RWPE1 (cell line): Measurements from ENCODE around the gene SLC24A3.

Experiments
- CTCF ChIA-PET: fragments of 350-600 bp; sonication (Branson Sonifier 250); formaldehyde crosslinking; extraction: SDS; loops from one replicate; lab custom pipeline; 2021; lab: Yijun Ruan, JAX
- POLR2A ChIA-PET: fragments of 400-600 bp; formaldehyde crosslinking; extraction: SDS; loops from one replicate; lab custom pipeline; 2020; ENCODE audit warnings: antibody characterized with exemption; ENCODE audit not compliant: low non-redundant PET; lab: Yijun Ruan, JAX
- DNase-seq: peaks from one replicate; pipeline ENCODE4 v3.0.0; 2012; ENCODE audit warnings: low spot score
- H3K27ac ChIP-seq: fragments of 450-650 bp; 2 replicates; pipeline ENCODE4 v1.5.1; 2017
- TF ChIP-seq, protein P1 (sequence below): fragments of 450-650 bp; conservative IDR thresholded peaks from 2 replicates; pipeline ENCODE4 v1.5.1; 2017; ENCODE audit warnings: low read depth, mild to moderate bottlenecking

Gene SLC24A3

DNA sequence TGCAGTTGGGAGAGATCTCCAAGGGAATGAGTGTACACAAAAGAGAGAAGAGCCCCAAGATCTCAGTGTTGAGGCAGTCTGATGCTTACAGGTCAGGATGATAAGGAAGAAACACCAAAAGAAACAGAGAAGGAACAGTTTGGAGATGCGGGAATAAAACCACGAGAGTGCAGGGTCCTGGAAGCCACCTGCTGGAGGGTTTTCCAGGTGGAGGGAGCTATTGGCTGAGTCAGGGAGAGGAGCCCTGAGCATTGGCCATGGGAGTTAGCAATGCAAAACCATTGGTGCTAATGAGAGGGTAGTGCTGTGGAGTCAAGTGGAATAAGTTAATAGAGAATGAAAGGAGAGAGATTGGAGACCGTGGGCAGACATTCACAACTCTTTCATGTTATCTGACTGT, 506.4 kb downstream of the SLC24A3 start:
- TF ChIP-seq, protein P1, sequence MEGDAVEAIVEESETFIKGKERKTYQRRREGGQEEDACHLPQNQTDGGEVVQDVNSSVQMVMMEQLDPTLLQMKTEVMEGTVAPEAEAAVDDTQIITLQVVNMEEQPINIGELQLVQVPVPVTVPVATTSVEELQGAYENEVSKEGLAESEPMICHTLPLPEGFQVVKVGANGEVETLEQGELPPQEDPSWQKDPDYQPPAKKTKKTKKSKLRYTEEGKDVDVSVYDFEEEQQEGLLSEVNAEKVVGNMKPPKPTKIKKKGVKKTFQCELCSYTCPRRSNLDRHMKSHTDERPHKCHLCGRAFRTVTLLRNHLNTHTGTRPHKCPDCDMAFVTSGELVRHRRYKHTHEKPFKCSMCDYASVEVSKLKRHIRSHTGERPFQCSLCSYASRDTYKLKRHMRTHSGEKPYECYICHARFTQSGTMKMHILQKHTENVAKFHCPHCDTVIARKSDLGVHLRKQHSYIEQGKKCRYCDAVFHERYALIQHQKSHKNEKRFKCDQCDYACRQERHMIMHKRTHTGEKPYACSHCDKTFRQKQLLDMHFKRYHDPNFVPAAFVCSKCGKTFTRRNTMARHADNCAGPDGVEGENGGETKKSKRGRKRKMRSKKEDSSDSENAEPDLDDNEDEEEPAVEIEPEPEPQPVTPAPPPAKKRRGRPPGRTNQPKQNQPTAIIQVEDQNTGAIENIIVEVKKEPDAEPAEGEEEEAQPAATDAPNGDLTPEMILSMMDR, result no peak
- DNase-seq, result no peak
- ChIA-PET POLR2A (no interaction called here), CTCF (no interaction called here)
- no peak overlapping the region for H3K27ac ChIP-seq

DNA sequence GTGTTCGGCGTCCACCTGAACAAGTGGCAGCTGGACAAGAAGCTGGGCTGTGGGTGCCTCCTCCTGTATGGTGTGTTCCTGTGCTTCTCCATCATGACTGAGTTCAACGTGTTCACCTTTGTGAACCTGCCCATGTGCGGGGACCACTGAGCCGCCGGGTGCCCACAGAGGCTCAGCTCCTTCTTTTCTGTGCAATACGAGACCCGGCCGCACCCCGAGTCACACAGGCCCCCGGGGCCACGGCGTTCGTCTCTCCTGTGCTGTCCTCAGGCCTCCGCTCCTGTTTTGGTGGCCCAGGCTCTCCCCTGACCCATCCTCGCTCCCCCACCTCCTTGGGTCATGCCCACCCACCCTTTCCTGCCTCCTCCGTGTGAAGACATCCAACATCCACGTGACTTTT, 508.5 kb downstream of the SLC24A3 start:
- CTCF ChIA-PET, result no interaction called here
- no peak overlapping the region for H3K27ac ChIP-seq
- TF ChIP-seq, protein P1, result no peak
- DNase-seq, result no peak
- POLR2A ChIA-PET, result no interaction called here

DNA sequence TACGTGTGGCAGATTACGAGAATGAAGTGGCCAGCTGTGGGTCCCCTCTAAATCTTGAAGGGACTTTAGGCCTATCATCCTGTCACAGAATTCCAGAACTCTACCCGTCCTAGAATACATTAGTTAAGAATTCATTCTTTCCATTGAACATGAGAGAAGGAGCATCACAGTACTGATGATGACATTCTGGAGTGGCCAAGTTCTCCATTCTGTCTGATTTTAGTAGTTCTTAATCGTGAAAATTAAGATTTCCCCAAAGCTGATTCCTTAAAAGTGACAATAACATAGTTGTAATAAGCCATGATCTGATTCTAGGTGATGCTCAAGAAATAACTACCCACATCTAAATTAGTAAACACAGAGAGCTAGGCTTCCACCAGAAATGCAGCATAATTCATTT, 510.6 kb downstream of the SLC24A3 start:
- no peak for DNase-seq
- ChIA-PET CTCF (no interaction called here), POLR2A (no interaction called here)
- no peak overlapping the region for H3K27ac ChIP-seq
- TF ChIP-seq, protein P1, result no peak

DNA sequence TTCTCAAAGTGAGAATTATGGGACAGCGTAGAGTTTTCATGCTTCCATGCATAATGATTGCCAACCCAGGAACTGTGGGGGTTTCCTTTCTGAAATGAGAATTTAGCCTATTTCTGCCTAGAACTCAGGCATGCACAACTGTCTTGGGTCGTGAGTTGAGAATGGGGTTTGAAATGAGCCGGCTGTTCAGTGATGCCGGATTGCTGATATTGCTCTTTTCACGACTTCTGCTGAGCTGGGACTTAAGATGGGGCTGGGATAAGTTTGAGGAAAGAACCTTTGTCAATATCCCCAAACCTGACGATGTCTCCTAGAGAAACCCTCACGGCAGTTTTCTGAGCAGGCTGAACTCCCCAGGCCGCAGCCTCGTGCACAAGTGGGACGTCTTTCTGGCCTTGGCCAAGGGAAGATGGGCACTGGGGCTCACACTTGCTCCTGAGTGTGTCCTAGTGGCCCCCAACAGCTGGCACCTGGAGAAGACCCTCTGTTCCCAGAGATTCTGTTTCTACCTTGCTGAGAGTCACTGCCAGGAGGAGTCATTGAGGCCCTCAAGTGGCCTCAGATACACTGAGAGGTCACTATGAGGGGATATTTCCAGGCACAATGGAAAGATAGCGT, 511.5 kb downstream of the SLC24A3 start:
- DNase-seq, result no peak
- ChIA-PET POLR2A (no interaction called here), CTCF (no interaction called here)
- no peak overlapping the region for H3K27ac ChIP-seq
- TF ChIP-seq, protein P1, result no peak

DNA sequence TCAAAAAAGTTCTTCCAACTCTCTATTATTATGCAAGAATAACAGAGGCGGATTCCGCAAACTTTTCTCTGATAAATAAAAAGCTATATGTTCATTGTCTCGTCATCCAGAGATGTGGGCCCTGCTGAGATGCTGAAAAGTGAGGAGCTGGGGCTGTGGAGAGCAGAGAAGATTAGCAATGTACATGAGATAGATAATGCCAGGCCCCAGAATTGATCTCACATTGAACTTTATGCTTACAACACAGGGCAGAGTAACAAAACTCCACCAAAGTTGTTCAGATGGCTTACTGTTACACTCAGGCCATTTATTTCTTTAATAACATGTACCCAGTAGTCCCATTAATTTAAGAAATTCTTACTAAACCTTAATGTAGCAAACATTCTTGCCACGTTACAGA, 512.9 kb downstream of the SLC24A3 start:
- ChIA-PET CTCF (no interaction called here), POLR2A (no interaction called here)
- DNase-seq, result no peak
- H3K27ac ChIP-seq, result no peak overlapping the region
- TF ChIP-seq, protein P1, result no peak

DNA sequence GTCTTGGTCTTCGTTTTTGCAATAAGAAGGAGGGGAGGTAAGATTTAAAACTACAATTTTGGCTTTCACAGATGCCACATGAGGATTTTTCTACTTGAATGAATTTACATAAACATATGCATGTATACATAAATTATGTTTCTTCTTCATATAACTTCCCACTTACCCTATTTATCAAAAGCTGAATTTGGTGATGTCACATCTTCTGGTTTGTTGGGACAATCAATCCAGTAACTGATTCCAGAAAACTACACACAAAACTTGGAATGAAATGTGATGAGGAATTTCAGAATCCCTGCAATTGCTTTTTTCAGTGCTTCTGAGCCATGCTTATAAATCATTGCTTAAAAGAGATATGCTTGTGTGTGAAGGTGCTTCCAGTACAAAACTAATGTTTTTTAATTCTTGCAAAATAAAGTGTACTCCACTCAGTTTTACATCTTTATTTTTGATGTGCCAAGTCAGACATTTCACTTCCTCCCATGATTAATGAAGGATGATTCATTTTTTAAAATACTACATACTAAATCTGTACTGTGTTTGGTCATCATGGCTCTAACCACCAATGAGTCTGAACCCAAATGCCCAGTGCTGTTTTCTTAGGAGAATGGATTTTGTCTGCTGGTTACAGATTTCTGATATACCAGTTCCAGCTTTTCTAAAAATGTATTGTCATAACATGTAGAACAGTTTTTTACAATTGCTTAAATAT, 513.5 kb downstream of the SLC24A3 start:
- TF ChIP-seq, protein P1, result no peak
- ChIA-PET CTCF (interaction anchor here (0.7 kb wide), 1 partner anchor 1740 kb away, joined by 3 read pairs; no protein-coding TSS in a partner anchor), POLR2A (no interaction called here)
- no peak overlapping the region for H3K27ac ChIP-seq
- DNase-seq, result peak; percentile 60
